Stimulated activated CD4-positive, alpha-beta T cell treated with anti-CD3 and anti-CD28 coated beads, Interleukin-15, amount 100 ng/mL, for 24 hours (primary cell): Measurements from ENCODE around the gene SORBS1.

Experiments
- DNase-seq: peaks from one replicate; pipeline ENCODE4 v3.0.0-alpha.2; 2020

SORBS1 gene

GRCh38 chr10:95334805-95335144 is 226.4 kb downstream of the SORBS1 start:
- no peak for DNase-seq

- no peak for DNase-seq
Observed at GRCh38 chr10:95333997-95334804, 227.0 kb downstream of the SORBS1 start.

- no peak for DNase-seq
Observed at GRCh38 chr10:95332666-95333249, 228.4 kb downstream of the SORBS1 start.

GRCh38 chr10:95331596-95332130 is 229.5 kb downstream of the SORBS1 start:
- DNase-seq: no peak

GRCh38 chr10:95330966-95331453 is 230.2 kb downstream of the SORBS1 start:
- no peak for DNase-seq

GRCh38 chr10:95329296-95329695 is 231.9 kb downstream of the SORBS1 start:
- no peak for DNase-seq

- DNase-seq: no peak
Observed at GRCh38 chr10:95328013-95328412, 233.2 kb downstream of the SORBS1 start.

- no peak for DNase-seq
Observed at GRCh38 chr10:95327367-95327766, 233.8 kb downstream of the SORBS1 start.

- DNase-seq: no peak
Observed at GRCh38 chr10:95326396-95326795, 234.8 kb downstream of the SORBS1 start.

- no peak for DNase-seq
Observed at GRCh38 chr10:95325863-95326262, 235.3 kb downstream of the SORBS1 start.

GRCh38 chr10:95324436-95325268 is 236.5 kb downstream of the SORBS1 start:
- no peak for DNase-seq

GRCh38 chr10:95321554-95322301 is 239.4 kb downstream of the SORBS1 start:
- no peak for DNase-seq

- no peak for DNase-seq
Observed at GRCh38 chr10:95319239-95319638, 241.9 kb downstream of the SORBS1 start.

GRCh38 chr10:95315509-95315908 is 245.7 kb downstream of the SORBS1 start:
- no peak for DNase-seq

GRCh38 chr10:95314192-95314918 is 246.8 kb downstream of the SORBS1 start:
- DNase-seq: no peak

GRCh38 chr10:95312986-95313495 is 248.1 kb downstream of the SORBS1 start:
- no peak for DNase-seq

GRCh38 chr10:95312257-95312656 is 248.9 kb downstream of the SORBS1 start:
- no peak for DNase-seq

- DNase-seq: no peak
Observed at GRCh38 chr10:95309958-95310357, 251.2 kb downstream of the SORBS1 start.

- DNase-seq: no peak
Observed at GRCh38 chr10:95308389-95309302, 252.5 kb downstream of the SORBS1 start.

GRCh38 chr10:95306851-95307250 is 254.3 kb downstream of the SORBS1 start:
- DNase-seq: no peak

GRCh38 chr10:95306318-95306650 is 254.9 kb downstream of the SORBS1 start:
- no peak for DNase-seq
